ENCODE measurements around the gene CLDND1.

The CLDND1 gene

GRCh38 chr3:98551236-98551635 is 28.5 kb upstream of the CLDND1 start:
- DNase-seq: no peak

- DNase-seq: no peak
Measured at GRCh38 chr3:98550833-98551232, 28.1 kb upstream of the CLDND1 start.

GRCh38 chr3:98548544-98548943 is 25.8 kb upstream of the CLDND1 start:
- DNase-seq: no peak

- DNase-seq: no peak
Measured at GRCh38 chr3:98545940-98546339, 23.2 kb upstream of the CLDND1 start.

GRCh38 chr3:98542623-98543022 is 19.9 kb upstream of the CLDND1 start:
- DNase-seq: no peak

GRCh38 chr3:98541695-98542094 is 19.0 kb upstream of the CLDND1 start:
- no peak for DNase-seq

- no peak for DNase-seq
Measured at GRCh38 chr3:98540346-98540745, 17.6 kb upstream of the CLDND1 start.

GRCh38 chr3:98536456-98537017 is 13.8 kb upstream of the CLDND1 start:
- no peak for DNase-seq

GRCh38 chr3:98534734-98535133 is 12.0 kb upstream of the CLDND1 start:
- DNase-seq: no peak

- DNase-seq: no peak
Measured at GRCh38 chr3:98534168-98534567, 11.5 kb upstream of the CLDND1 start.

- no peak for DNase-seq
Measured at GRCh38 chr3:98532709-98533571, 10.2 kb upstream of the CLDND1 start.

GRCh38 chr3:98532275-98532637 is 9.6 kb upstream of the CLDND1 start:
- no peak for DNase-seq

- DNase-seq: no peak
Measured at GRCh38 chr3:98531622-98532274, 9.0 kb upstream of the CLDND1 start, which contains the start of gene GPR15. Gene GPR15, plus strand, starts transcription at chr3:98531978. Its CDS starts 56 bp downstream, at chr3:98532034.

GRCh38 chr3:98530676-98531075 is 8.0 kb upstream of the CLDND1 start:
- no peak for DNase-seq

GRCh38 chr3:98529856-98530459 is 7.3 kb upstream of the CLDND1 start:
- no peak for DNase-seq

- no peak for DNase-seq
Measured at GRCh38 chr3:98528474-98529346, 6.0 kb upstream of the CLDND1 start.

GRCh38 chr3:98525494-98525893 is 2.8 kb upstream of the CLDND1 start:
- DNase-seq: no peak

GRCh38 chr3:98521897-98522543 is 682 bp downstream of the CLDND1 start:
- peak; percentile 60 to 68 for DNase-seq

- no peak for DNase-seq
Measured at GRCh38 chr3:98519351-98519750, 3.4 kb downstream of the CLDND1 start.

- no peak for DNase-seq
Measured at GRCh38 chr3:98518816-98519215, 3.9 kb downstream of the CLDND1 start.

GRCh38 chr3:98514948-98515347 is 7.8 kb downstream of the CLDND1 start:
- no peak for DNase-seq

GRCh38 chr3:98513736-98514135 is 9.0 kb downstream of the CLDND1 start:
- no peak for DNase-seq
